RWPE2 (cell line): Measurements from ENCODE around the gene TMEM266.

Experiments
- ATAC-seq: fragments of 200-7000 bp; cut with Tn5 transposase; 3 replicates; pipeline ENCODE4 v1.9.1; 2021; ENCODE audit warnings: low read depth
- DNase-seq: peaks from one replicate; pipeline ENCODE4 v3.0.0-alpha.2; 2020; ENCODE audit warnings: low spot score
- H3K27ac ChIP-seq: fragments of 450-650 bp; 2 replicates; pipeline ENCODE4 v1.5.1; 2017; ENCODE audit warnings: mild to moderate bottlenecking; ENCODE audit not compliant: poor library complexity, severe bottlenecking
- H3K27me3 ChIP-seq: fragments of 250-450 bp; sonication (Bioruptor Pico); 2 replicates; pipeline ENCODE4 v1.5.1; 2021; ENCODE audit warnings: mild to moderate bottlenecking, moderate library complexity; ENCODE audit not compliant: insufficient read depth, poor library complexity, severe bottlenecking
- H3K36me3 ChIP-seq: fragments of 250-450 bp; sonication (Bioruptor Pico); 2 replicates; pipeline ENCODE4 v1.5.1; 2020; ENCODE audit warnings: low read depth, mild to moderate bottlenecking, moderate library complexity
- H3K4me1 ChIP-seq: fragments of 250-450 bp; sonication (Bioruptor Pico); 2 replicates; pipeline ENCODE4 v1.5.1; 2021; ENCODE audit warnings: mild to moderate bottlenecking, moderate library complexity; ENCODE audit not compliant: insufficient read depth, poor library complexity, severe bottlenecking
- H3K4me3 ChIP-seq: fragments of 250-450 bp; sonication (Bioruptor Pico); 2 replicates; pipeline ENCODE4 v1.5.1; 2021; ENCODE audit warnings: mild to moderate bottlenecking, moderate library complexity; ENCODE audit not compliant: severe bottlenecking
- H3K9me3 ChIP-seq: fragments of 250-450 bp; sonication (Bioruptor Pico); 2 replicates; pipeline ENCODE4 v1.5.1; 2021; ENCODE audit warnings: mild to moderate bottlenecking, moderate library complexity; ENCODE audit not compliant: severe bottlenecking
- TF ChIP-seq, protein P1 (sequence below): fragments of 450-650 bp; IDR thresholded peaks from one replicate; pipeline ENCODE4 v1.5.1; 2017; ENCODE audit warnings: mild to moderate bottlenecking, moderate library complexity; ENCODE audit not compliant: poor library complexity, severe bottlenecking

Gene TMEM266

DNA sequence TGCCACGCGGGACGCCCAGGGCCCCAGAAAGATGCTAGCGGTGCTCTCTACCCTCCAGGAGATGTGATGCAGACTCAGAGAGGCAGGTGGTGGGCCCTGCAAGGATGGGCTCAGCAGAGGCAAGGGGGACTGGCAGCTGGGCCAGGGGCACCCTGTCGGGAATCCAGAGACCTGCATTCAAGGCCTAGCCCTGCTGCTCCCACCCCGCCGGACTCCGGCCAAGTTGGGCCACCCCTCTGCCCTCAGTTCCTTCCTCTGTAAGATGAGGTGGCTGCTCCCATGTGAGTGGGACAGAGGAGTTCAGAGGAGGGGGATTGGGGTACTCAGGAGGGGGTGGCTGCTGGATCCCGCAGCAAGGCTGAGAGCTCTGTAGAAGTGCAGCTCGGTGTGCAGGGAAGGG is 116.3 kb downstream of the TMEM266 start:
- Histone ChIP-seq H3K36me3 (no peaks in the 10 kb centered on the region), H3K27ac (no peak overlapping the region), H3K4me1 (peaks cover 11% of the 10 kb centered on the region), H3K27me3 (no peaks in the 10 kb centered on the region), H3K9me3 (no peaks in the 10 kb centered on the region), H3K4me3 (no peak overlapping the region)
- ATAC-seq: no peak
- DNase-seq: no peak
- TF ChIP-seq, protein P1, sequence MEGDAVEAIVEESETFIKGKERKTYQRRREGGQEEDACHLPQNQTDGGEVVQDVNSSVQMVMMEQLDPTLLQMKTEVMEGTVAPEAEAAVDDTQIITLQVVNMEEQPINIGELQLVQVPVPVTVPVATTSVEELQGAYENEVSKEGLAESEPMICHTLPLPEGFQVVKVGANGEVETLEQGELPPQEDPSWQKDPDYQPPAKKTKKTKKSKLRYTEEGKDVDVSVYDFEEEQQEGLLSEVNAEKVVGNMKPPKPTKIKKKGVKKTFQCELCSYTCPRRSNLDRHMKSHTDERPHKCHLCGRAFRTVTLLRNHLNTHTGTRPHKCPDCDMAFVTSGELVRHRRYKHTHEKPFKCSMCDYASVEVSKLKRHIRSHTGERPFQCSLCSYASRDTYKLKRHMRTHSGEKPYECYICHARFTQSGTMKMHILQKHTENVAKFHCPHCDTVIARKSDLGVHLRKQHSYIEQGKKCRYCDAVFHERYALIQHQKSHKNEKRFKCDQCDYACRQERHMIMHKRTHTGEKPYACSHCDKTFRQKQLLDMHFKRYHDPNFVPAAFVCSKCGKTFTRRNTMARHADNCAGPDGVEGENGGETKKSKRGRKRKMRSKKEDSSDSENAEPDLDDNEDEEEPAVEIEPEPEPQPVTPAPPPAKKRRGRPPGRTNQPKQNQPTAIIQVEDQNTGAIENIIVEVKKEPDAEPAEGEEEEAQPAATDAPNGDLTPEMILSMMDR: no peak

- Histone ChIP-seq H3K4me3 (no peak overlapping the region), H3K9me3 (no peaks in the 10 kb centered on the region), H3K27me3 (no peaks in the 10 kb centered on the region), H3K27ac (no peak overlapping the region), H3K4me1 (peaks cover 11% of the 10 kb centered on the region), H3K36me3 (no peaks in the 10 kb centered on the region)
- no peak for ATAC-seq
- TF ChIP-seq, protein P1: no peak
- DNase-seq: no peak
These were observed 116.8 kb downstream of the TMEM266 start for GRCh38 chr15:76176487-76177085.

DNA sequence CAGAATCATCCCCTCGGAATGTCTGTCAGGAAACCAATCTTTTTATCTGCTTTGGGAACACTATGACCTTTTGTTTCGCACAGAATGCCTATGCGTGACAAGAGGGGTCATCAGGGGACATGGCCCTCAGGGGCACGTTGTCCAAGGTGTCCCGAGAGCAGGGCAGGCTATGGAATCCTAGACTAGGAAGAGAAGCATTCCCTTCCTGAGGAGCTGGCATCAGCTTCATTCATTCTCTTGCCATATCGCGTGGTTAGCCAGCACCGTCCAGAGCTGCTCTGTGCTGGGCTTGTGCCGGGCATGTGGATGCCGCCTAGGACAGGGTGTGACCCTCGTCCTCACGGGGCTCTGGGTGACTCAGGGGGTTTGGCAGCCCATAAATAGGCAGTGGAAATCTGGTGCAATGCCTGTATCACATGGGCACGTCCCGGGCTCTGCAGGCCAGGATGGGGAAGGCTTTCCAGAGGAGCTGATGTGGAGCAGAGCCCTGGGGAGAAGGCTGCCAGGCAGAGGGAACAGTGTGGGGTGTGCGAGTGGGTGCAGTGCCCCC is 117.8 kb downstream of the TMEM266 start:
- peak; percentile 93 for ATAC-seq
- Histone ChIP-seq H3K27ac (no peak overlapping the region), H3K4me1 (peaks cover 11% of the 10 kb centered on the region), H3K27me3 (no peaks in the 10 kb centered on the region), H3K9me3 (no peaks in the 10 kb centered on the region), H3K4me3 (no peak overlapping the region), H3K36me3 (no peaks in the 10 kb centered on the region)
- peak; percentile 90 for DNase-seq
- TF ChIP-seq, protein P1: no peak

DNA sequence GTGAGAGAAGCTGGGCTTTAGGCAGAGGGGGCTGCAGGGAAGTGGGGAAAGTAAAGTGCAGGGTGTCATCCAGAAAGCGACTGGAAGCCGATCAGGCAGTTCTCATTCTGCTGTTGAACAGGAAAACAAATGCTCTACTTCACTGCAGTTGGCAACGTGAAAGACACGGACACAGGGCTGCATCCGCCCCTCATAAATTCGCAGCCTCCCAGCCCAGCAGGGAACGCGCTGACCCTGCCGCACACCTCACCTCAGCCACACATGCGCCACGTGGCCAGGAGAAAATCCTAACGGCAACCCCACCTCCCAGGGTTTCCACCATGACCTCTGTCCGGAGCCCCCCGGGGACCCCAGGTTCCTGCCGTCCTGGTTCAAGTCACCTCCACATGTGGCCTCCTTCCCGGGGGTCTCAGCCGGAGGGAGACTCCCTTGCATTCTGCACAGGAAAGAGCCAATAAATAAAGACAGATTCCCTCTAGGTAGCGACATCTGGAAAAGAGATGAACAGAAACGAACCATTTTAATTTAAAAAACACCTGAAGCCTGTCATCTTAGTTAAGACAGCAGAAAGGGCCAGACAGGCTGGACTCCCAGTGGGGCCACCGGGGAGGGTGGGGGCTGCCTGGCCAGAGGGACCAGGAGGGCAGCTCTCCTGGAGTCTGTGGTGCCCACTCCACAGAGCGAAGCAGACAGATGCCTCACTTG is 118.7 kb downstream of the TMEM266 start:
- H3K27me3 ChIP-seq: no peaks in the 10 kb centered on the region
- no peak for ATAC-seq
- no peak overlapping the region for H3K4me3 ChIP-seq
- no peaks in the 10 kb centered on the region for H3K36me3 ChIP-seq
- H3K27ac ChIP-seq: no peak overlapping the region
- no peaks in the 10 kb centered on the region for H3K9me3 ChIP-seq
- H3K4me1 ChIP-seq: peaks cover 11% of the 10 kb centered on the region
- TF ChIP-seq, protein P1: no peak
- DNase-seq: no peak

DNA sequence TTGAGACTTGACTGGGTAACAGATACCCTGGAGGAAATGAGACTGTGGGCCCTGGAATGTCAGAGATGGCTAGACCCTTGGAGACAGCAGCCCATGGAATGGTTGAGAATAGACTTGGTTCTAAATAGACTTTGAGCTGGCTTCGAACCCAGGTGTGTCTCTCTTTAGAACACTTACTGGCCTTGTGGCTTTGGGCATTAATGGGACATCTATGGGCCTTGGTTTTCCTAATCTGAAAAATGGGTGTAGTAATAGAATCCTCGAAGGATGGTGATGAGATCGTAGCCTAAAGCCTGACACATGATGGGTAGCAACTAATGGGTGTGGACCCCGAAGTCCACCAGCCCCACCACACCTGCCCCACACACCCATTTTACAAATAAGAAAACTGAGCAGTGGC is 119.2 kb downstream of the TMEM266 start:
- TF ChIP-seq, protein P1: no peak
- DNase-seq: no peak
- no peaks in the 10 kb centered on the region for H3K36me3 ChIP-seq

More for the DNA sequence above, 119.2 kb downstream of the TMEM266 start:
- ATAC-seq: no peak
- Histone ChIP-seq H3K4me3 (no peak overlapping the region), H3K27me3 (no peaks in the 10 kb centered on the region), H3K9me3 (no peaks in the 10 kb centered on the region), H3K4me1 (peaks cover 11% of the 10 kb centered on the region), H3K27ac (no peak overlapping the region)
